CD4-positive, alpha-beta T cell treated with Interleukin-4 for 4 hours (primary cell): ENCODE measurements around the gene CCDC38.
"Not testable (repeated sequence)": the region's sequence is repeated elsewhere in the genome, so short reads cannot be mapped to it uniquely, and the experiment has no call there.

Source experiments
- DNase-seq: peaks from one replicate; pipeline ENCODE4 v3.0.0-alpha.2; 2020

The CCDC38 gene

DNA sequence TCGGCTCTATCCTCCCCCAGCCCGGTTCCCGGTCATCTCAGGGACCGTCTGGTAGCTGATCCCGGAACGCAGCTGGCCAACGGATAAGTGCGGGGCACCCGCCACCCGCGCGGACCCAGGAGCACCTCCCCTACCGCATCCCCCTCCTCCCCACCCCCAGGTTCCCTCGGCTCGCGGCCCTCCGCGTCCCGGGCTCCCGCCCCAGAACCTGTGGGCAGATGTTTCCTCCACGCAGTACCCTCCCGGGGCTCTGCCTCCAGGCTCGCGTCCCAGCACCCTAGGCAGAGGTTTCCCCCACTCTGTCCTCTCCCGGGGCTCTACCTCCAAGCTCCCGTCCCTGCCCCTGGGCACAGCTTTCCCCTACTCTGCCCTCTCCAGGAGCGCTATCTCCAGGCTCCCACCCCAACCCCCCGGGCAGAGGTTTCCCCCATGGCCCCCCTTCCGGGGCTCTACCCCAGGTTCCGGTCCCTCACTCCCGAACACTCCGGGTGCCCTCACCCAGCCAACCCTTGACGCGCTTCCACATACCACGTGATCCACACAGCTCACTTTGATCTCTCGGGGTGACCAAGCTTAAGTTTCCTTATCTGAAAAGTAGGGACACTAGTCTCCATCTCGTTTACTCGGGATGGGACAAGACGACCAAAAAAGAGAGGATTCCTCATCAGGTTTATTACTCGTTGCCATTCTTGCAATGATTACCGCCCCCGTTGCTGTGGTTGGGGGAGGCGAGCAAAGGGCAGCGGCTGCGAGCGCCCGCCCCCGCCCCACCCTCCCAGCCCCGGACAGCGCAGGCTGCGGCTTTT, at the start of gene CCDC38:
CCDC38 (minus strand) TSS at position 91 of the 806 bp plus-strand sequence. CDS start 6,105 bp downstream, outside the sequence.
- peak; percentile 86 for DNase-seq

DNA sequence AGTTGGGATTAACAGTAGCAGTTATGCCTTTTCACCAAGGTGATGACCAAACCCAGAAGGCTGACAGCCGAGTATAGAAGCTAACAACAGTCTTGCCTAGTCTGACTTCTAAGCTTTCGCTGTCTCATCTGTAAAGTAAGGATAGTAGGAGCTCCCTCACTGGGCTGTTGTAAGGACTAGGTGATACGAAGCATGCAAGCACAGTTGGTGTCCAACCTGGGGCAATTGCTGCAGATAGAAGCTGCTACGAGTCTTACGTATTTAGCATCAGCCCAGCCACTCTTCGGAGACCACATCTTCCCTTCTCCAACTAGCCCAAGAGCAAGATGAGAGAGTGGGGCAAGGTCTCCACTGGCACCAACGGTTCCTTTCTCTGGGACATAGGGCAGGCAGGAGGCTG, 47.7 kb upstream of the CCDC38 start:
- DNase-seq, result no peak

DNA sequence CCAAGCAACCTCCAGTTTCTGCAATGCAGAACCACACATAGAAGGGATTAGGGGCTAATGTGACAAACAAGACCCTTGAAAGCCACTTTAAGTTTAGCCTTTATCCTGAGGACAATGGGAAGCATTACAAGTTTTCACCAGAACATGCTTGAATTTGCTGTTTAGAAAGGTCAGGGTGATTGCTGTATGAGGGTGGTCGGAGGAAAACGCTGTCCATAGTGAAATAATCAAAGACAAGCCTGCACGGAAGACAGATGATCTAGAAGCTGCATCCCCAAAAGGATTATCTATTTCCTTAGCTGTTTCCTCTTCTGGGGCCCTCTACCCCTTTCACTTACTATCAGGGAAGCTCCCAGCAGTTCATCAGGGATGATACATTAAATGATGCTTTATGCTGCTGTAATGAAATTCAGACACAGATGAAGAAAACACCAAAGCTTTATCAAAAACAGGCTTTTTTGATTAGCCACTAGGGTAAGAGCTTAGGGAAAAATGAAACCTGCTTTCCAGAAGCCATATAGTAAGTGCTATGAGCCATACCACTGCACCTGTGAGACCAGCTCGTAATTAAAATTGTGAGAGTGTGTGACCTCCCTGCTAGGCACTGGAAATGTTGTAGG, 47.2 kb upstream of the CCDC38 start:
- no peak for DNase-seq

DNA sequence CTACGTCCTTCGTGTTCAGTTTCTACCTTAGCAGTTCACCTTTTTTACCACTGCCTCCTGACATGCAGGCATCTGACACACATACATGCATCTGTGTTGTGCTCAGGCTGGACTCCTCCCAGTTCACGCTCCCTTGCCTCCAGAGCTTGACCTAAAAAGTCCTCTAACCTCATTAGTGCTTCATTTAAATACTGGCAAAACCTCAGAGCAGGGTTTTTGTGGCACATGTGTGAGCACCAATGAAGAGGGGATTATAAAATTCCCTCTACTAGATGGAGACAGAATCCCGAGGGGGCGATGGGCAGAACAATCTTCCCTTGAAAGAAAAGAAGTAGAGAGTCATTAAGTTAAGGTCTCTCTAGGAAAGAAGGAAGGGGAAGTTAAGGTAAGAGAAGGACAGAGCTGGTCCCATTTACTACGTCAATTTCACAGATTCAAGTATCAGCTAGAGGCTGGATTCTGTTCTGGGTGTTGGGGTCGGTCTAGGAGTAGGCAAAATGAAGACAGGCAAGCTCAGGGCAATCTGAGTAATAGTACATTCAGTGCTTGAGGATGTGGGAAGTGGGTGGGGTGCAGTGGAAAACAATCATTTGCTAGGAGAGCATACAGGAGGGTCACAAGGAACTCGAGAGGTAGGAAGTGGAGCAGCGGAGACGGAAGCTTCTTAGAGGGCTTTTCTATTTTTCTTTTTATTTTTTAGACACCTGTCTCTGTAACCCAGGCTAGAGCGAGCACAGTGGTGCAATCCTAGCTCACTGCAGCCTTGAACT, 46.3 kb upstream of the CCDC38 start:
- DNase-seq, result no peak

DNA sequence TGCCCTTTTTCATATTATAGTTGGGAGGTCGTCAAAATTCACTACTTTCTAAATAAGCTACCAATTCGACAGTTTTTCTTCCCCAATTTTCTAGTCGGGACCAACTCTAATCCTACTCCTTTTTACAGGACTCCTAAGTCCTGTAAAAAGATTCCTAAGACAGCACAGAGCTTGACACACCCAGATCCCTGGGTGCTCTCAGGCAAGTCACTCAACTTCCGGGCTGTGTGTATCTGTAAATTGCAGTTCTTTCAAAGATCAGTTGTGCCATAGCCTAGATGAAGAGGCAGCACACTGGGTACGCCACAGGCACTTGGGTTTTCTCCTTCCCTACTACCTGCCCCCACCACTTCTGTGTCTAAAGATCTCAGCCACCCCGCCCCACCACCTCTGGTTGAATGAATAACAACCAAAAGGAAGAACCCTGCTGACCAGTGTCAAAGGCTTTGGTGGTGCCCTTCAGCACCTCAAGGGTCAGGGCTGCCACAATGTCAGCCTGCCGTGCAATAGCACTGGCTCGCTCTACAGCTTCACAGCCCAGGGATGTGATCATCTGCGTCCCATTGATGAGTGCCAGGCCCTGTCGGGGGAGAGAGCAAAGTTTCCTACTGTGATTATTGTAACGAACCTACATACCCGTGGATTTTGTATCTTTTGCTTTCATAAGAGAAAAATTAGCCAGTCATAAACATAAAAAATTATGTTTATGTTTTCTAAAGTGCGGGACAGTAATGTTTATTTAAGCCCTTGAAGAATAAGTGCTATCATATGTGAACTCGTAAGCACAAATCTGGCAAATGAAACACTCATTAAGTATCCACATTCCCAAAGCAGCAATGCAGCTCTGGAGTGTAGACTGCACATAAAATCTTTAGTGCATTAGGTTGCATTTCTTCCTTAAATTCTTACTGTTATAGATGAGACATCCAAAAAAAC, 44.5 kb upstream of the CCDC38 start:
- DNase-seq, result no peak

DNA sequence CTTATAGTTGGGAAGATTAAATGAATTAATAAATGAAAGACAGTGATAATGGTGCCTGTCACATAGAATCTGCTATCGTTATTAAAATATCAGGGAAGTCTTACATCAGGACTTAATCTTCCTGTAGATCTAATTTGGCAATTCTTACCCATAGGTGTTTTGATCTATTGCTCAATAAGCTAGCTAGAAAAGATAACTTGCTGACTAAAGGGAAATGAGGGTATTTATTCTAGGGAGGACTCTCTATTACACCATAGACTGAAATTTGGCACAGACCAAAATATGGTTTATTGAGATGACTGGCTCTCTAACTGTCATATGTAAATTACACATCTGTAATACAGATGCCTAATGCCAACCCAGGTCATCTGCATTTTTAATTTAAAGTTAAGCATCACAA, 42.3 kb upstream of the CCDC38 start:
- DNase-seq, result no peak

DNA sequence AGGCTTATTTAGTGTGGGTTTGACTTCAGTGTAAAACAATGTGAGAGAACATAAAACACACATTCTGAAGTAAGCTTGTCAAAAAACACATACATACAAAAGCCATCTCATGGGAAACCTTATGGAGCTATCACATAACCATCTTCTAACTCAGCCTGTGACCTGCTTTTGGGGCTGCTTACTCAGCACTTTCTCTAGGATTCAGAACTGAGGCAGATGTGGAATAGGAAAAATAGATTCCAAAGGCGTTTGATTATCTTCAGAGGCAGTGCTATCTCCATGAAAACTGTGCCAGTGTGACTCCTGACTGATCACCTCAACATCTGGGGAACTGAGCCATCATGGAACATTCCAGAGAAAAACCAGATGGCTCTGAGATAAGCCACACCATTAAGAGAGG, 40.2 kb upstream of the CCDC38 start:
- DNase-seq, result no peak

DNA sequence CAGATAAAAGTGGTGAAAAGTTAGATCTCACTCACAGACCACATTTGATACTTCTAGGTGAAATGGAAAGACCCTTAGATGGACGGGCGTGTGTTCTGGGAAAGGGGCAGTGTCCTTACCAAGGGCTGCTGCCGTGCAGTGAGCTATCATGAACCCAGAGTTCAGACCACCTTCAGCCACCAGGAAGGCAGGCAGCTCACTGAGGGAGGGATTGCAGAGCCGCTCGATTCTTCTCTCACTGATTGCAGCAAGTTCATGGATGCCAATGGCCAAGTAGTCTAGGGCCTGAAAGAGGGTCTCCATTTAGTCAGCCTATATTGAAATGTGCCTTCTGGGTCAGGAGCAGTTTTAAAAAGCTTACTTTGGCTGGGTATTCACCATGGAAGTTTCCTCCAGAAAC, 38.0 kb upstream of the CCDC38 start:
- DNase-seq, result no peak

DNA sequence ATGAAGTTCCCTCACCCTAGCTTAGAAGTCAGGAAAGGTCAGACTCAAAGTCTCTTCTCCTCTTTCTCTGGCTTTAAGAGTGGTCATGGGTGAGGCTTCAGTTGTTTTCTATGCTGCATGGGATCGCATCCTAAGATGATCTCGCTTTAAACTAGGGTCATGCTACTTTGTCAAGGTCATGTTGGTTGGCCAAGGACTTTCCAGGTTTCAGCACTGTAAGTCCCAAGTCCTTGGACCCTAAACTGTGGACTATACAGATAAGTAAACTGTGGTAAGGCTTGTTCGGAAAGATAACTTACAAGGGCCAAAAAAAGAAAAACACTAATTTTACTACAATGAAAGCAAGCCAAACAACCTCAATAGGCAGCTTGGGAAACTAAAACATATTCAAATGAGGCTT, 36.4 kb upstream of the CCDC38 start:
- DNase-seq, result no peak

DNA sequence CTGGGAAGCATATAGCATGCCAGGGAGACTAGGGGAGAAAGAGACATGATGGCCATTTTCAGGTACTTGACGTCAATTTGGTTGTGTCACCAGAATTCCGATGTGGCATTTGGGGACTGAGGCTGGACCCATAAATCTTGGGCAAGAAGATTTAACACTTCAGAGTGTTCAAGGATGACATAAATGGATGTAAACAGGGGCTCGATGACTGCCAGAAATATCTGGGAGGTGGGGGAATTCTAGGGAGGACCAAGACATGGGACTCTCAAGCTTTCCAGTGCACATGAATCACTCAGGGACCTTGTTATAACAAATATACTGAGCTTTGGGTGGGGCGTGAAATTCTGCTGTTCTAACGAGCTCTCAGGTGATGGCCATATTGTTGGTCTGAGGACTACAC, 35.9 kb upstream of the CCDC38 start:
- no peak for DNase-seq

DNA sequence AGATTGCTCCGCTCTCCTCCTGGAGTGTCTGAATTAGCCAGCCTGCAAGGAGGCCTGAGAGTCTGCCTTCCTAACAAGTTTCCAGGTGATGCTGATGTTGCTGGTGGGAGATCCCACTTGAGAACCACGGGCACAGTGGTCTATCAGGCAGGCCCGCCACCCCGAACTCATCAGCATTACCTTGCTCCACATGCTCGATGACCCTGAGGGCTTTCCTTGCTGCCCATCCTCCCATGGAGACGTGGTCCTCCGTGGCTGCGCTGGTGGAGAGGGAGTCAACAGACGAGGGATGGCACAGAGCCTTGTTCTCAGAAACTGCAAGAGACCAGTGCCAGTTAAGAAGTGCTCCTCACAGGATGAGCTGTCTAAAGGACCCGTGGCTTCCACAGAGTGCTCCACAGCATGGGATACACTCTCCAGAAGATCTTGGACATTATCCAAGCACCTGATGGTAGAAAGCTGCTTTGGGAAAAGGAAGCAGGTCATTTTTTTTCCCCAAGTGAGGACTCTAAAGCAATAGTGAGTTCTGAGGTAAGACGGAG, 35.4 kb upstream of the CCDC38 start:
- no peak for DNase-seq

DNA sequence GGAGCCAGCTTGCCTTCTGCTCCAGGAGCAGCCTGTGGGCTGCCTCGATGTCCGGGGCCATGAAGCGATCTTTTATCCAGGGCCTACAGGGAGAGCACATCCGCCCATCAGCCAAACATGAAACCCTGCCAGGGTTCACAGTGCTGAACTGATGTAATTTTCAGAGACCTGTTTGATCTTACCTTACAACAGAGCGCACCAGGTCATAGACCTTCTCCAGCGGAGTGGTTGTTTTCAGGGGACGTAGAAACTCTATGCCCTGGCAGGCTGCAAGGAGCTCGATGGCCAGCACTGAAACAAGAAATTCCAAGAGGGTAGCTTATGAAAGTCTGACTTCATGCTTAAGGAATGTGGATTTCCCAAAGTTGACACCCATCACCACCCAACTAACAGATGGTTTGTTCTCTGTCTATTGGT, 34.0 kb upstream of the CCDC38 start:
- DNase-seq, result no peak

DNA sequence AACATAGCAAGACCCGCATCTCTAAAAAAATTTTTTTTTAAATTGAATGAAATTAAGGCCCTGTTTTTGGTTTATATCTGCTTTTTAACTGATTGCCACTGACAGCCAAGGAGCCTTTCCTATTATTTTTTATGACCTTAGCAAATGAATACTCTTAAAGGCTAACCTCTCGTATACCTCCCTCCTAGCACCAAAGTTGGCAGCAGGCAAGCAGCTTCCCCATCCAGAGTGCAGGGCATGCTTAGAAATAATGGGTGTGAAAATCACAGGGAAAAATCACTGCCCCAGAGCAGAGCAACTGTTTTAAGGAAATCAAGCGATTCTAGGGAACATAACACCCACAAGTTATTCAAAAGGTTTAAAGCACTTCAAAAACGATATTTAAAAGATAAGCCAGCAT, 33.1 kb upstream of the CCDC38 start:
- DNase-seq, result no peak

DNA sequence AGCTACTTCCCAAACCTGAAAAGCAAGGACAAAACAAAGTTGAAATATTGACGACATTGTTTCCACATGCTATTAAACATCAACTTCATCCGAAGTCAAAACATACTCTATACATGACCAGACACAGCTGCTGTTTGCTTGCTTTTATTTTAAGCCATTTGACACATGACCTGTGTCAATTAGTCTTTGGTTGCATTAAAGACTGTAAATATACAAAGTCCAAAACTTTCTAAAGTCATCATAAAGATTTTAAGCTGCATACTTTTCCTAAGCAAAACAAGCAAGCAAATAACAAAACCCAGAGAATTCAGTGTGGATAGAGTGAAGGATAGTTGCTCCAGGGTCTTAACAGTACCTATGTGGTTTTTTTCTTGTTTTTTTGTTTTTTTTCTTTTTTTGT, 31.9 kb upstream of the CCDC38 start:
- no peak for DNase-seq

DNA sequence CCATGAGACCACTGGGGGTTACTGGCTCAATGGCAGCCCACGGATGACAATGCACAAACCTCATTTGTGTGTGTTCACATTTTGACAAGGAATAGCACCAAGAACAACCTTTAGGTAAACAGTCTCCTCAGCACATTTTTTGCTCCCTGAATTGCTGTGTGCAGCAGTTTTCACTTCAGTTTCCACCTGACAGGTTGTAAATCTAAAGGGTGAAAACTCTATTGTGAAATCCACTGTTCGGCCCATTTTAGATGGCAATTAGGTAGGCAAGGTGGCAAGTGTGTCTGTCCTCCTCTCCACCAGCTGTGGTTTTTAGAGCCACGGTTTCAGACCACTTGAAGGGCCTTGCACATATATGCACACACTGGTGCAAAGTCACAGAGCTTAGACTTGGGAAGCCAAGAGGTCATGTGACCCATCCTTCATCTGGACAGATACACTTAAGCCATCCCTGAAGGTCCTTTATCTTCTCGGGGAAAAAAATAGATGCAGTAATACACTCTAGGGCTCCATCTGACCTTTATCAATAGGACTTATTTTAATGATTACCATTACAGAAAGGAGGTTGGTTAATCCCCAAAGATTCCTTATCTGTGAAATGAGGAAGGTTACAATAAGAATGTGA, 30.5 kb upstream of the CCDC38 start:
- DNase-seq, result no peak

DNA sequence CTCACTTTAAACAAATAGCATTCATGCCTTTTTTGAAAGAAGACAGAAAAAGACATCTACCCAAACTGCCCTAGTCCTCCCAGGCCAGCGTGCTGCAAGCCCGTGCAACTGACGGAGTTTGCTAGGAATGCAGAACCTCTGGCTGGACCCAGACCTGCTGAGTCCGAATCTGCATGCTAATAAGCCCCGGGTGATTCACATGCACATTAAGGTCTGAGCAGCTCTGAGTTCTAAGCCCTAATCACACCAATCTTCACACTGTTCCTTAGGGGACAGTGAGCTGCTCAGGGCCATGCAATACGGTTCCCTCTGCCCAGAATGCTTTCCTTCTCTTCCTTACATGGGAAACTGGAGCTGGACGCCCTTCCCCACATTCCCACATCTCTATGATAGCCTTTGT, 28.5 kb upstream of the CCDC38 start:
- DNase-seq, result no peak

DNA sequence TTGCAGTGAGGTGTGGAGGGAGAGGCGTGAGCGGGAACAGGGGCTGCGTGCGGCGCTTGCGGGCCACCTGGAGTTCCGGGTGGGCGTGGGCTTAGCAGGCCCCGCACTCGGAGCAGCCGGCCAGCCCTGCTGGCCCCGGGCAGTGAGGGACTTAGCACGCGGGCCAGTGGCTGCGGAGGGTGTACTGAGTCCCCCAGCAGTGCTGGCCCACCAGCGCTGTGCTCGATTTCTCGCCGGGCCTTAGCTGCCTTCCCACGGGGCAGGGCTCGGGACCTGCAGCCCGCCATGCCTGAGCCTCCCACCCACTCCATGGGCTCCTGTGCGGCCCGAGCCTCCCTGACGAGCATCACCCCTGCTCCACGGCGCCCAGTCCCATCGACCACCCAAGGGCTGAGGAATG, 26.7 kb upstream of the CCDC38 start:
- DNase-seq, result not testable (repeated sequence)

DNA sequence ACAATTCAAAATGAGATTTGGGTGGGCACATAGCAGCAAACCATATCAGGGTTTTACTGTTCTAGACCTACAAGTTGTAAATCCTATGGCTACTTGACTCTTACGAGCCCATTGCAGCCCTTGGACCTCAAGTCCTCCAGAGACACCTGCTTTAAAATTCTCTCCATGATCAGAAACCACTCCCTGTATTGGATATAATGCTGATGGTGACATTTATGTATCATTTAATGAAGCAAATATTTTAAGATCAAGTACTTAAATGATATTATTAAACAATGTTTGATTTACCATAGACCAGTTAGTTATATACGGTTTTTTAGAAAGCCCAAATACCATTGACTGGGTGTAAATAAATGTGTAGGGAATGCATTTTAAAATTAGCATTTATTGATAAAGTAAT, 24.9 kb upstream of the CCDC38 start:
- DNase-seq, result no peak

DNA sequence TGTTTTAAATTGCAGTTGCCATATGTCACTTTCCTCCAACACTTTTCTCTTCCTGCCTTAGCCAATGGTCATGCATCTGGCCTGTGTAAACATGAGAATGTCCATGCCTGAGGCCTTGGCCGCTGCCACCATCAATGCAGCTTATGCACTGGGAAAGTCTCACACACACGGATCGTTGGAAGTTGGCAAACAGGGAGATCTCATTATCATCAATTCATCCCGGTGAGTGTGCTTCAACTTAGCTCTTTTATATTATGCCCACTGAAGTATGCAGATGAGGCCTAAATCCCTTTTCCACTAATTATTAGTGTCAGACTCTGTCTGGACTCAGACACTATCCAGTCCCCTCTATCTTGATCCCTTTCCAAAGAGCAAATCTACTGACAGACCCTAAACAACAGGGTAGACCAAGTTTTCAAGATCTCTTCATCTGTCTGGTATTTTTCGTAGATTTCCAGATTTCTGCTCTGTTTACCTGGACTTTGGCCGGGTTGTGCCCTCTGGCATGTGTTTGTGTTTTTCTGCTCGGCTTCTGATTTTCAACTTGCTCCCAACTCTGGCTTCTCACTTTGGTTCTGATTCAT, 24.0 kb upstream of the CCDC38 start:
- DNase-seq, result no peak

DNA sequence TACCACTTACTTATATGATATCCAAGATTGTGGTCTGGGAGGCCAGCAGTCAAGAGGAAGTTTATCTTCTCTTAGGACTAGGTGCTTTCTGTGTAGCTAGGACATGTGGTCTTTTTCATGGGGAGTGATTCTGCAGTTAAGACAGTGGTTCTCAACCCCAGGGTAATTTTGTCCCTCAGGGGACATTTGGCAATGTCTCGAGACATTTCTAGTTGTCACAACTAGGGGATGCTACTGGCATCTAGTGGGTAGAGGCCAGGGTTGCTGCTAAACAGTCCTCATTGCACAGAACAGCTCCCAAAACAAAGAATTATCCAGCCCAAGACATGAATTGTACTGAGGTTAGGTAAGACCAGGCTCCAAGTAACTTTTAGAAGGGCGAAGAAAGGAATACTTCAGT, 20.7 kb upstream of the CCDC38 start:
- DNase-seq, result no peak

DNA sequence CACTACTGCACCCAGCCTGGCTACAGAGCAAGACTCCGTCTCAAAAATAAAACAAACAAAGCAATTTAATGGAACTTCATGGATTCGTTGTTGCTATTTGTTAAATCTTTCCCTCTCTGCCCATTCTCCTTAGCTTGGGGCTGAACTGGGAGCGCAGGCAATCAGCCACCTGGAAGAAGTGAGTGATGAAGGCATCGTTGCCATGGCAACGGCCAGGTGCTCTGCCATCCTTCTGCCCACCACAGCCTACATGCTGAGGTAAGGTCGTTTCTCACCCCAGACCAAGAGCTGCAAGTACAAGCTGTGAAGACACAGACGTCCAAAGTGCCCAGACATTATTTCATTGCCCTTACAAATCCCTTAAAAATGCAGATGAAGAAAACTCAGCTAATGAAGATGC, 19.8 kb upstream of the CCDC38 start:
- DNase-seq, result no peak

DNA sequence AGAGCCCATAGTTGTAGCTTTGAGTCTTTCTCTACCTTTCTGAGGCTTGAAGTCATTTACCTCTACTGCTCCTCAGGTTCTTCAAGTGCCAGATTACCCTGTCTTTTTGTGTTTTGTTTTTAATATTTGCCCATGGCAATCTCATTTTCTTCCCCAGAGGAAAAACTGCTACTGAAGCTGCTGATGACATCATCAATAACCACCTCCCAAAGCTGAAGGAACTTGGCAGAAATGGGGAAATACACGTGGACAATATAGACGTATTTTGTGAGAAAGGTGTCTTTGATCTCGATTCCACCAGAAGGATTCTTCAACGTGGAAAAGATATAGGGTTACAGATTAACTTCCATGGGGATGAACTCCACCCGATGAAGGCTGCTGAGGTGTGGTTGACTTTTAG, 17.8 kb upstream of the CCDC38 start:
- DNase-seq, result no peak
